Endothelial cell of umbilical vein (primary cell): ENCODE results near the gene TVP23A.

Experiments used
- CTCF ChIP-seq, 2 donors: IDR thresholded peaks; 1 replicate in 1 of 2; 2 replicates in 1 of 2; pipeline ENCODE4 v1.5.1; 2011; ENCODE audit warnings: low read length in 2 of 2, mild to moderate bottlenecking in 2 of 2, moderate library complexity in 2 of 2, control low read depth in 1 of 2, inconsistent platforms in 1 of 2, low read depth in 1 of 2; ENCODE audit not compliant: insufficient read depth in 1 of 2; ENCODE audit errors: extremely low read depth in 1 of 2
- EZH2 ChIP-seq: IDR thresholded peaks from 2 replicates; pipeline ENCODE4 v1.6.1; 2012; ENCODE audit warnings: borderline replicate concordance, low read depth, mild to moderate bottlenecking, moderate library complexity, low read length, inconsistent platforms; ENCODE audit not compliant: severe bottlenecking
- GATA2 ChIP-seq: IDR thresholded peaks from 2 replicates; pipeline ENCODE4 v1.7.0; 2011; ENCODE audit warnings: low read depth, mild to moderate bottlenecking, moderate library complexity, mixed read lengths, low read length; ENCODE audit not compliant: insufficient read length, insufficient read depth
- POLR2AphosphoS5 ChIP-seq: IDR thresholded peaks from 2 replicates; pipeline ENCODE4 v1.6.1; 2012; ENCODE audit warnings: low read depth, mild to moderate bottlenecking, control low read depth, low read length, moderate library complexity; ENCODE audit not compliant: insufficient read depth

GRCh38 chr16:10847176-10847575 is 28.6 kb upstream of the TVP23A start:
- TF ChIP-seq CTCF (IDR thresholded peaks at IDR 0.05; ENCODE audit: extremely low read depth in 1 of 2, insufficient read depth in 1 of 2, low read depth in 1 of 2, low read length in 2 of 2) (no peak), EZH2 (no peak), POLR2AphosphoS5 (no peak), GATA2 (no peak)
